Suprapubic skin (tissue), 3 donors: Measurements from ENCODE around the gene METTL17.

Source experiments
- CTCF ChIP-seq, 2 donors: fragments of 200-600 bp in 1 of 2; fragments of 450-650 bp in 1 of 2; sonication (generic) in 1 of 2; IDR thresholded peaks; one replicate each; pipeline ENCODE4 v1.5.1; 2016 to 2019; ENCODE audit warnings: antibody characterized with exemption in 2 of 2, mild to moderate bottlenecking in 1 of 2, moderate library complexity in 1 of 2
- EP300 ChIP-seq: sonication (generic); formaldehyde crosslinking; IDR thresholded peaks from one replicate; pipeline ENCODE4 v1.6.1; 2017; ENCODE audit warnings: antibody characterized with exemption
- POLR2A ChIP-seq, 2 donors: fragments of 450-650 bp; IDR thresholded peaks; one replicate each; pipeline ENCODE4 v1.6.1; 2017; ENCODE audit warnings: antibody characterized with exemption in 2 of 2, mild to moderate bottlenecking in 2 of 2, moderate library complexity in 2 of 2

- TF ChIP-seq CTCF (IDR thresholded peaks at IDR 0.05) (no peak), POLR2A (IDR thresholded peaks at IDR 0.05) (no peak), EP300 (no peak)
Measured at GRCh38 chr14:21033133-21033698, 43.4 kb downstream of the METTL17 start.
